Hepatocyte (in vitro differentiated cells): ENCODE results near the gene FAM118A. TPM values are rescaled to one million over a fixed set of nuclear protein-coding genes. Genes with fewer than 3 reads are reported as not detected.
"Not testable (repeated sequence)": the region's sequence is repeated elsewhere in the genome, so short reads cannot be mapped to it uniquely, and the experiment has no call there.

ENCODE experiments used
- DNase-seq: peaks from one replicate; pipeline ENCODE4 v3.0.0-alpha.2; 2016; ENCODE audit warnings: low spot score
- H2AFZ ChIP-seq: fragments of 200-600 bp; sonication (generic); 2 replicates; pipeline ENCODE4 v1.6.0; 2016; ENCODE audit warnings: antibody characterized with exemption, mild to moderate bottlenecking
- H3K27ac ChIP-seq: fragments of 200-600 bp; sonication (generic); 2 replicates; pipeline ENCODE4 v1.5.1; 2016; ENCODE audit warnings: mild to moderate bottlenecking
- H3K27me3 ChIP-seq: fragments of 200-600 bp; sonication (generic); 2 replicates; pipeline ENCODE4 v1.6.1; 2016
- H3K36me3 ChIP-seq: fragments of 200-600 bp; sonication (generic); replicated peaks from 2 replicates; pipeline ENCODE4 v1.5.1; 2016; ENCODE audit warnings: low read depth; ENCODE audit not compliant: insufficient read depth
- H3K4me1 ChIP-seq: fragments of 200-600 bp; sonication (generic); 2 replicates; pipeline ENCODE4 v1.5.1; 2016; ENCODE audit warnings: mild to moderate bottlenecking, moderate library complexity; ENCODE audit not compliant: insufficient read depth
- H3K4me2 ChIP-seq: fragments of 200-600 bp; sonication (generic); 2 replicates; pipeline ENCODE4 v1.6.0; 2016
- H3K4me3 ChIP-seq: fragments of 200-600 bp; sonication (generic); 2 replicates; pipeline ENCODE4 v1.5.1; 2016; ENCODE audit warnings: mild to moderate bottlenecking
- H3K79me2 ChIP-seq: fragments of 200-600 bp; sonication (generic); 2 replicates; pipeline ENCODE4 v1.6.0; 2017; ENCODE audit warnings: mild to moderate bottlenecking
- H3K9me2 ChIP-seq: fragments of 200-600 bp; sonication (generic); replicated peaks from 2 replicates; pipeline ENCODE4 v1.6.0; 2017; ENCODE audit warnings: mild to moderate bottlenecking; ENCODE audit not compliant: insufficient read depth
- H3K9me3 ChIP-seq: fragments of 200-600 bp; sonication (generic); 2 replicates; pipeline ENCODE4 v1.5.1; 2016; ENCODE audit warnings: low read depth, mild to moderate bottlenecking
- H4K20me1 ChIP-seq: fragments of 200-600 bp; sonication (generic); 2 replicates; pipeline ENCODE4 v1.6.0; 2016; ENCODE audit warnings: mild to moderate bottlenecking; ENCODE audit not compliant: insufficient read depth, poor library complexity, severe bottlenecking
- EZH2 ChIP-seq: fragments of 200-600 bp; sonication (generic); IDR thresholded peaks from 2 replicates; pipeline ENCODE4 v1.6.1; 2016; ENCODE audit warnings: antibody characterized with exemption, mild to moderate bottlenecking, borderline replicate concordance
- EZH2phosphoT487 ChIP-seq: fragments of 200-600 bp; sonication (generic); IDR thresholded peaks from one replicate; pipeline ENCODE4 v1.6.1; 2018; ENCODE audit warnings: antibody characterized with exemption, mild to moderate bottlenecking, low read depth, moderate library complexity; ENCODE audit not compliant: unreplicated experiment, severe bottlenecking
- WGBS: methylation state at CpG from one replicate; pipeline ENCODE4 v1.1.6; 2016; ENCODE audit warnings: low lambda C conversion rate; ENCODE audit errors: missing lambda C conversion rate; 5-methylcytosine and 5-hydroxymethylcytosine counted together
- polyA plus RNA-seq: library from polyadenylated mRNA; unstranded; fragments of >200 nt; fragmentation: Nextera tagmentation; extraction: Ambion mirVana; gene quantifications from 2 replicates; pipeline ENCODE4 v1.2.1, GENCODE V29; 2016
- total RNA-seq: library from RNA; depleted of rRNA; stranded (reverse); fragments of >200 nt; gene quantifications from 2 replicates; pipeline ENCODE4 v1.2.3, GENCODE V29; 2014
- TF ChIP-seq, protein P1 (sequence below): fragments of 200-600 bp; sonication (generic); IDR thresholded peaks from 2 replicates; pipeline ENCODE4 v1.5.1; 2016; ENCODE audit warnings: antibody characterized with exemption, mild to moderate bottlenecking; ENCODE audit not compliant: poor library complexity

FAM118A gene
- total and polyA plus RNA-seq, 2 experiments from 2014 or later: 94.2 to 193 TPM

DNA sequence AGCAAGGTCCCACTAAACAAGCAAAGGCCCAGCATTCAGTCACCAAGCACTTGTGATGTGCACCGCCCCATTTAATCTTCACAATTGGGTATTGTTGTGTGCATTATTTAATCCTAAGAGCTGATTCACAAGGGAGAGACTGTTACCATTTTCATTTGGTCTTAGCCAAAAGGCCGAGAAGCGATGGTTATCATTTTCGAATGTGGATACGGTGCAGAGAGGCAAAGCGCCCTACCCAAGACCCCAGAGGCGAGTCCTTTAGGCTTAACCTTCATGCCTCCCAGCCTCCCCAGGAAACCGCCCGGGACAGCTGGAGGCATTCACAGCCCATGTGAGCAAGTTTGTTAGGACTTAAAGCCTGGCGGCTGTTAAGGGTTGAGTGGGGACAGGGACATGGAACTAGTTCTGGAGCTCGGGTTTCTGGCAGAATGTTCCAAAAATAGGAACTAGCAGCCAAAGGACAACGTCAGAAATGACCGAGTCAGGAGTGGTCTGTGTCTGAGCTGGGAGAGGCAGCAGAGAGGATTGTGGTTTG is 38.0 kb upstream of the FAM118A start:
- H3K4me2 ChIP-seq: no peak overlapping the region
- WGBS: 63% methylated on average over 13 of the region's 13 CpGs
- H3K27me3 ChIP-seq: no peaks in the 10 kb centered on the region
- H3K4me1 ChIP-seq: peaks cover 39% of the 10 kb centered on the region
- peak overlapping the region; percentile 94 for H3K27ac ChIP-seq
- H3K36me3 ChIP-seq: no peaks in the 10 kb centered on the region
- H3K9me2 ChIP-seq: no peaks in the 10 kb centered on the region
- TF ChIP-seq, protein P1, sequence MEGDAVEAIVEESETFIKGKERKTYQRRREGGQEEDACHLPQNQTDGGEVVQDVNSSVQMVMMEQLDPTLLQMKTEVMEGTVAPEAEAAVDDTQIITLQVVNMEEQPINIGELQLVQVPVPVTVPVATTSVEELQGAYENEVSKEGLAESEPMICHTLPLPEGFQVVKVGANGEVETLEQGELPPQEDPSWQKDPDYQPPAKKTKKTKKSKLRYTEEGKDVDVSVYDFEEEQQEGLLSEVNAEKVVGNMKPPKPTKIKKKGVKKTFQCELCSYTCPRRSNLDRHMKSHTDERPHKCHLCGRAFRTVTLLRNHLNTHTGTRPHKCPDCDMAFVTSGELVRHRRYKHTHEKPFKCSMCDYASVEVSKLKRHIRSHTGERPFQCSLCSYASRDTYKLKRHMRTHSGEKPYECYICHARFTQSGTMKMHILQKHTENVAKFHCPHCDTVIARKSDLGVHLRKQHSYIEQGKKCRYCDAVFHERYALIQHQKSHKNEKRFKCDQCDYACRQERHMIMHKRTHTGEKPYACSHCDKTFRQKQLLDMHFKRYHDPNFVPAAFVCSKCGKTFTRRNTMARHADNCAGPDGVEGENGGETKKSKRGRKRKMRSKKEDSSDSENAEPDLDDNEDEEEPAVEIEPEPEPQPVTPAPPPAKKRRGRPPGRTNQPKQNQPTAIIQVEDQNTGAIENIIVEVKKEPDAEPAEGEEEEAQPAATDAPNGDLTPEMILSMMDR: no peak
- TF ChIP-seq EZH2phosphoT487 (no peak), EZH2 (no peak)
- no peaks in the 10 kb centered on the region for H3K79me2 ChIP-seq
- no peak overlapping the region for H2AFZ ChIP-seq
- DNase-seq: no peak
- H3K9me3 ChIP-seq: no peaks in the 10 kb centered on the region
- no peaks in the 10 kb centered on the region for H4K20me1 ChIP-seq
- no peak overlapping the region for H3K4me3 ChIP-seq

DNA sequence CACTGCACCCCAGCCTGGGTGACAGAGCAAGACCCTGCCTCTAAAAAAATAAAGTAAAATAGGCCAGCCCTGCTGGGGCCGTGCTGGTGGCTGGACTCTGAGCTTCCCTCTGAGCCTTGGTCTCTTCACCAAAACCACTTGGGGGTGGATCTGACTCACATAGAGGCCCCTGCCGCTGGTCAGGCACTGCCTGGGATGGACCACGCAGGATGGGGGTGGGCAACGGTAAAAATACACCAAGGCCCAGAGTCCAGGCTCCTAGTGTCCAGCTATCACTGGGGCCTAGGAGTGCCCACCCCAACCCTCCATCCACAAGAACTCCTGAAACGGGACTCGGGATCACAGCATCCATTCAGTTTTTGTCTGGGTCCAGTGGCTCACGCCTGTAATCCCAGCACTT is 37.2 kb upstream of the FAM118A start:
- DNase-seq: no peak
- WGBS: 88% methylated on average over 7 of the region's 7 CpGs
- Histone ChIP-seq H3K4me3 (no peak overlapping the region), H3K4me2 (no peak overlapping the region), H3K9me2 (no peaks in the 10 kb centered on the region), H4K20me1 (no peaks in the 10 kb centered on the region), H3K27ac (peak overlapping the region; percentile 94), H3K27me3 (no peaks in the 10 kb centered on the region), H3K4me1 (peaks cover 39% of the 10 kb centered on the region), H3K9me3 (no peaks in the 10 kb centered on the region), H3K36me3 (no peaks in the 10 kb centered on the region), H2AFZ (no peak overlapping the region), H3K79me2 (no peaks in the 10 kb centered on the region)
- TF ChIP-seq EZH2phosphoT487: no peak

- no peaks in the 10 kb centered on the region for H4K20me1 ChIP-seq
- WGBS: 66% methylated on average over 15 of the region's 15 CpGs
- peak overlapping the region; percentile 99 for H3K27ac ChIP-seq
- H3K79me2 ChIP-seq: no peaks in the 10 kb centered on the region
- no peaks in the 10 kb centered on the region for H3K27me3 ChIP-seq
- no peaks in the 10 kb centered on the region for H3K9me2 ChIP-seq
- H3K9me3 ChIP-seq: no peaks in the 10 kb centered on the region
- H3K4me3 ChIP-seq: no peak overlapping the region
- H3K36me3 ChIP-seq: no peaks in the 10 kb centered on the region
- TF ChIP-seq, protein P1: no peak
- TF ChIP-seq EZH2: no peak
- H3K4me2 ChIP-seq: peak overlapping the region; percentile 64
- DNase-seq: peak; percentile 86
- peaks cover 39% of the 10 kb centered on the region for H3K4me1 ChIP-seq
- H2AFZ ChIP-seq: no peak overlapping the region
These were observed 36.2 kb upstream of the FAM118A start for GRCh38 chr22:45273452-45274075.

DNA sequence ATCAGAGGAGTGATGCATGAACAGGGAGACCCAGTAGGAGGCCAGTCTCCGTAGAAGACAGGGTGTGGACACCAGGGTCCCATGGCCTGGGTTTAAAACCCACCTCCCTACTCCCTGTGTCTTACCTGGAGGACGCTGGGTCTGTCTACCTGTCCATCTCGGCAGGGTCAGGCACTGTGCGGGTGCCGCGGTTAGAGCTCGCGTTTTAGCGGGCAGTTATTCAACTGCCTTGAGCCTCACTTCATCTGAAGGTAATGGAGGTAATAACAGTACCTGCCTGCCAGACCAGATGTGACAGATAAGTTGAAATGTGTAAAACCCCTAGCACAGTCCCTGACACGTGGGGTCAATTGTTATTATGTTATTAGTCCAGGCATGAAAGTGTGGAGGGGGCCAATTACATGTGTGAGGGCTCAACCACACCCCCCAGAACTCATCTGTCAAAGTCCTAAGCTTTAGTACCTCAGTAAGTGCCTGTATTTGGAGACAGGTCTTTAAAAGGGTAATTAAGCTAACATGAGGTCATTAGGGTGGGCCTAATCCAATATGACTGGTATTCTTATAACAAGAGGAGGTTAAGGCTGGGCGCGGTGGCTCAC is 33.1 kb upstream of the FAM118A start:
- no peak overlapping the region for H2AFZ ChIP-seq
- H3K4me1 ChIP-seq: peaks cover 35% of the 10 kb centered on the region
- H3K27ac ChIP-seq: no peak overlapping the region
- no peaks in the 10 kb centered on the region for H3K9me3 ChIP-seq
- no peaks in the 10 kb centered on the region for H3K9me2 ChIP-seq
- no peaks in the 10 kb centered on the region for H3K79me2 ChIP-seq
- no peak for DNase-seq
- H3K36me3 ChIP-seq: no peaks in the 10 kb centered on the region
- no peak overlapping the region for H3K4me3 ChIP-seq
- 73% methylated on average over 12 of the region's 12 CpGs for WGBS
- TF ChIP-seq EZH2 (no peak), EZH2phosphoT487 (no peak)
- TF ChIP-seq, protein P1: no peak
- H3K4me2 ChIP-seq: no peak overlapping the region
- no peaks in the 10 kb centered on the region for H3K27me3 ChIP-seq
- H4K20me1 ChIP-seq: no peaks in the 10 kb centered on the region

DNA sequence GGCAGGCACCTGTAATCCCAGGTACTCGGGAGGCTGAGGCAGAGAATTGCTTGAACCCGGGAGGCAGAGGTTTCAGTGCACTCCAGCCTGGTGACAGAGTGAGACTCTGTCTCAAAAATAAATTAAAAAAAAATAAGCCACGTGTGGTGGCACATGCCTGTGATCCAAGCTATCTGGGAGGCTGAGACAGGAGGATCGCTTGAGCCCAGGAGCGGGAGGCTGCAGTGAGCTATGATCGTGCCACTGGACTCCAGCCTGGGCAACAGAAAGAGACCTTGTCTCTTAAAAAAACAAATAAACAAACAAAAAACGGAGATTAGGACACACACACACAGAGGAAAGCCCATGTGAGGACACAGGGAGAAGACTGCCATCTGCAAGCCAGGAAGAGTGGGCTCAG is 32.0 kb upstream of the FAM118A start:
- peaks cover 24% of the 10 kb centered on the region for H3K4me1 ChIP-seq
- not testable (repeated sequence) for H4K20me1 ChIP-seq, H3K9me2 ChIP-seq, H2AFZ ChIP-seq, H3K4me3 ChIP-seq, H3K9me3 ChIP-seq, H3K4me2 ChIP-seq, H3K36me3 ChIP-seq, H3K27me3 ChIP-seq, H3K27ac ChIP-seq, H3K79me2 ChIP-seq, DNase-seq
- WGBS: 88% methylated on average over 7 of the region's 7 CpGs
